Hematopoietic multipotent progenitor cell treated with erythropoietin and hydrocortisone succinate and interleukin-3 and kit ligand, for 6 days (in vitro differentiated cells): ENCODE data around the gene CLIC4.
"Not testable (repeated sequence)": the region's sequence is repeated elsewhere in the genome, so short reads cannot be mapped to it uniquely, and the experiment has no call there.

Experiments
- DNase-seq: peaks from one replicate; pipeline ENCODE4 v3.0.0-alpha.2; 2015

The CLIC4 gene

GRCh38 chr1:24720152-24720551, 25.1 kb upstream of the CLIC4 start:
- no peak for DNase-seq

GRCh38 chr1:24721533-24721932, 23.7 kb upstream of the CLIC4 start:
- no peak for DNase-seq

- not testable (repeated sequence) for DNase-seq
Measured at GRCh38 chr1:24722073-24723035, 22.9 kb upstream of the CLIC4 start.

- no peak for DNase-seq
Measured at GRCh38 chr1:24724345-24725208, 20.7 kb upstream of the CLIC4 start.

- no peak for DNase-seq
Measured at GRCh38 chr1:24725209-24725651, 20.0 kb upstream of the CLIC4 start.

GRCh38 chr1:24726741-24727140, 18.5 kb upstream of the CLIC4 start:
- no peak for DNase-seq

- peak; percentile 63 for DNase-seq
Measured at GRCh38 chr1:24727501-24728216, 17.6 kb upstream of the CLIC4 start.

- DNase-seq: no peak
Measured at GRCh38 chr1:24728982-24729381, 16.3 kb upstream of the CLIC4 start.

GRCh38 chr1:24732186-24732885, 12.9 kb upstream of the CLIC4 start:
- DNase-seq: no peak

- DNase-seq: peak; percentile 76
Measured at GRCh38 chr1:24733342-24733741, 11.9 kb upstream of the CLIC4 start.

GRCh38 chr1:24735156-24735508, 10.1 kb upstream of the CLIC4 start:
- no peak for DNase-seq

- no peak for DNase-seq
Measured at GRCh38 chr1:24735509-24736375, 9.5 kb upstream of the CLIC4 start.

GRCh38 chr1:24737368-24738117, 7.7 kb upstream of the CLIC4 start:
- no peak for DNase-seq

GRCh38 chr1:24739241-24739640, 6.0 kb upstream of the CLIC4 start:
- DNase-seq: no peak

GRCh38 chr1:24742090-24742938, 2.9 kb upstream of the CLIC4 start:
- peak; percentile 58 for DNase-seq

- DNase-seq: peak; percentile 87
Measured at GRCh38 chr1:24743404-24744211, 1.6 kb upstream of the CLIC4 start.

GRCh38 chr1:24745711-24746413, 615 bp downstream of the CLIC4 start:
- DNase-seq: peak; percentile 74
